ENCODE results near the gene ALKBH5.

The ALKBH5 gene

GRCh38 chr17:18229771-18230170, 46.1 kb downstream of the ALKBH5 start:
- H3K4me3 ChIP-seq (ENCODE audit: low read length): no peak overlapping the region
- no peak overlapping the region for H4K5ac ChIP-seq (ENCODE audit: low read length)
- no peak overlapping the region for H2BK120ac ChIP-seq (ENCODE audit: low read depth, low read length)
- peaks cover 6% of the 10 kb centered on the region for H3K36me3 ChIP-seq (ENCODE audit: control insufficient read depth, insufficient read depth, low read length)
- no peak overlapping the region for H3K4me2 ChIP-seq (ENCODE audit: low read length)
- H2BK5ac ChIP-seq (ENCODE audit: low read length): no peak overlapping the region
- no peak overlapping the region for H3K56ac ChIP-seq (ENCODE audit: low read length)
- H3K79me2 ChIP-seq (ENCODE audit: control insufficient read depth, insufficient read depth, low read length): peaks cover 42% of the 10 kb centered on the region
- no peak overlapping the region for H3K23ac ChIP-seq (ENCODE audit: low read length)
- H3K9ac ChIP-seq (ENCODE audit: low read length): no peak overlapping the region
- no peak overlapping the region for H3K18ac ChIP-seq (ENCODE audit: low read length)
- no peak overlapping the region for H3K4ac ChIP-seq (ENCODE audit: low read depth, low read length)
- H4K8ac ChIP-seq (ENCODE audit: low read depth, low read length): no peak overlapping the region
- no peak overlapping the region for H2AK5ac ChIP-seq (ENCODE audit: low read length)
- H3K27ac ChIP-seq (ENCODE audit: low read depth, low read length): no peak overlapping the region
- WGBS (ENCODE audit: extremely low coverage, insufficient coverage, low lambda C conversion rate): no CpG with 5 or more reads among the region's 7 CpGs
- H2BK15ac ChIP-seq (replicated peaks; ENCODE audit: low read depth): no peak overlapping the region
- DNase-seq: no peak
- peaks cover 32% of the 10 kb centered on the region for H3K79me1 ChIP-seq (ENCODE audit: low read length)
- no peaks in the 10 kb centered on the region for H3K27me3 ChIP-seq (ENCODE audit: insufficient read depth, low read length, poor library complexity)
- no peaks in the 10 kb centered on the region for H3K4me1 ChIP-seq (ENCODE audit: control insufficient read depth, low read depth, low read length)

GRCh38 chr17:18230288-18231141, 46.9 kb downstream of the ALKBH5 start:
- peaks cover 42% of the 10 kb centered on the region for H3K79me2 ChIP-seq (ENCODE audit: control insufficient read depth, insufficient read depth, low read length)
- no peak overlapping the region for H4K5ac ChIP-seq (ENCODE audit: low read length)
- no peak overlapping the region for H3K9ac ChIP-seq (ENCODE audit: low read length)
- no peak for DNase-seq
- no peak overlapping the region for H3K4me3 ChIP-seq (ENCODE audit: low read length)
- no peak overlapping the region for H4K8ac ChIP-seq (ENCODE audit: low read depth, low read length)
- peaks cover 32% of the 10 kb centered on the region for H3K79me1 ChIP-seq (ENCODE audit: low read length)
- H3K56ac ChIP-seq (ENCODE audit: low read length): no peak overlapping the region
- H3K4ac ChIP-seq (ENCODE audit: low read depth, low read length): no peak overlapping the region
- H3K27ac ChIP-seq (ENCODE audit: low read depth, low read length): no peak overlapping the region
- no peak overlapping the region for H3K18ac ChIP-seq (ENCODE audit: low read length)
- WGBS (ENCODE audit: extremely low coverage, insufficient coverage, low lambda C conversion rate): no CpG with 5 or more reads among the region's 14 CpGs
- H3K4me2 ChIP-seq (ENCODE audit: low read length): no peak overlapping the region
- H3K27me3 ChIP-seq (ENCODE audit: insufficient read depth, low read length, poor library complexity): no peaks in the 10 kb centered on the region
- no peak overlapping the region for H2BK15ac ChIP-seq (replicated peaks; ENCODE audit: low read depth)
- H3K23ac ChIP-seq (ENCODE audit: low read length): no peak overlapping the region
- H3K4me1 ChIP-seq (ENCODE audit: control insufficient read depth, low read depth, low read length): no peaks in the 10 kb centered on the region
- H2BK5ac ChIP-seq (ENCODE audit: low read length): no peak overlapping the region
- H2AK5ac ChIP-seq (ENCODE audit: low read length): no peak overlapping the region
- no peak overlapping the region for H2BK120ac ChIP-seq (ENCODE audit: low read depth, low read length)
- peaks cover 6% of the 10 kb centered on the region for H3K36me3 ChIP-seq (ENCODE audit: control insufficient read depth, insufficient read depth, low read length)

GRCh38 chr17:18231164-18231563, 47.5 kb downstream of the ALKBH5 start:
- H2BK5ac ChIP-seq (ENCODE audit: low read length): no peak overlapping the region
- WGBS (ENCODE audit: extremely low coverage, insufficient coverage, low lambda C conversion rate): no CpG with 5 or more reads among the region's 9 CpGs
- H3K79me2 ChIP-seq (ENCODE audit: control insufficient read depth, insufficient read depth, low read length): peaks cover 38% of the 10 kb centered on the region
- no peak overlapping the region for H2BK15ac ChIP-seq (replicated peaks; ENCODE audit: low read depth)
- no peak overlapping the region for H4K5ac ChIP-seq (ENCODE audit: low read length)
- H3K56ac ChIP-seq (ENCODE audit: low read length): no peak overlapping the region
- no peaks in the 10 kb centered on the region for H3K4me1 ChIP-seq (ENCODE audit: control insufficient read depth, low read depth, low read length)
- no peak overlapping the region for H3K4me3 ChIP-seq (ENCODE audit: low read length)
- no peak for DNase-seq
- H3K79me1 ChIP-seq (ENCODE audit: low read length): peaks cover 29% of the 10 kb centered on the region
- H3K18ac ChIP-seq (ENCODE audit: low read length): no peak overlapping the region
- no peak overlapping the region for H3K23ac ChIP-seq (ENCODE audit: low read length)
- no peak overlapping the region for H2AK5ac ChIP-seq (ENCODE audit: low read length)
- H3K27me3 ChIP-seq (ENCODE audit: insufficient read depth, low read length, poor library complexity): no peaks in the 10 kb centered on the region
- H3K9ac ChIP-seq (ENCODE audit: low read length): no peak overlapping the region
- peaks cover 7% of the 10 kb centered on the region for H3K36me3 ChIP-seq (ENCODE audit: control insufficient read depth, insufficient read depth, low read length)
- no peak overlapping the region for H3K4me2 ChIP-seq (ENCODE audit: low read length)
- no peak overlapping the region for H3K4ac ChIP-seq (ENCODE audit: low read depth, low read length)
- H2BK120ac ChIP-seq (ENCODE audit: low read depth, low read length): no peak overlapping the region
- H4K8ac ChIP-seq (ENCODE audit: low read depth, low read length): no peak overlapping the region
- H3K27ac ChIP-seq (ENCODE audit: low read depth, low read length): no peak overlapping the region

DNA sequence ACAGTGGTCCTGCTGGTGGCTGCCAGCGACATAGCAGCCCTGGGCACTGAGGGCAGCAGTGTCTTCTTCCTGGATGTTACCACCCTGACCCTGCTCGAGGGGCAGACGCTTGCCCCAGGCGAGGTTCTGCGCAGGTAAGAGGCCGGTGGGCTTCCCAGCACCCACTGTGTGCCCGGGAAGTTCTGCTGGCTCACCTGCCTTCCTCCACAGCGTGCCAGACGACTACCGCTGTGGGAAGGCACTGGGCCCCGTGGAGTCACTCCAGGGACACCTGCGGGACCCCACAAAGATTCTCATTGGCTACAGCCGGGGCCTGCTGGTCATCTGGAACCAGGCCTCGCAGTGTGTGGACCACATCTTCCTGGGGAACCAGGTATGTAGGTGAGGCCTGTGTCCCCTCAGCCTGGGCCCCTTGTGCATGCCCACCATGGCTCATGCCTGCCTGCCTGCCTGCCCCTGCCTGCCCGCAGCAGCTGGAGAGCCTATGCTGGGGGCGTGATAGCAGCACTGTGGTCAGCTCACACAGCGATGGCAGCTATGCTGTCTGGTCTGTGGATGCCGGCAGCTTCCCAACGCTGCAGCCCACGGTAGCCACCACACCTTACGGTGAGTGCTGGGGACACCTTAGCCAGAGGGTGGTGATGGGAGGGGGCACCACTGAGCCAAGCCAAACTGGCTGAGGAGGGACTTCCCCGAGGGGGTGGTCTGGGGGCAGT, 50.3 kb downstream of the ALKBH5 start:
- no CpG with 5 or more reads among the region's 22 CpGs for WGBS (ENCODE audit: extremely low coverage, insufficient coverage, low lambda C conversion rate)
- Histone ChIP-seq H2BK15ac (replicated peaks; ENCODE audit: low read depth) (no peak overlapping the region), H3K4me2 (ENCODE audit: low read length) (no peak overlapping the region), H3K9ac (ENCODE audit: low read length) (no peak overlapping the region), H2AK5ac (ENCODE audit: low read length) (no peak overlapping the region), H3K4ac (ENCODE audit: low read depth, low read length) (no peak overlapping the region), H2BK120ac (ENCODE audit: low read depth, low read length) (no peak overlapping the region), H3K56ac (ENCODE audit: low read length) (no peak overlapping the region), H4K5ac (ENCODE audit: low read length) (no peak overlapping the region), H3K79me1 (ENCODE audit: low read length) (peaks cover 10% of the 10 kb centered on the region), H3K23ac (ENCODE audit: low read length) (no peak overlapping the region), H3K36me3 (ENCODE audit: control insufficient read depth, insufficient read depth, low read length) (peaks cover 8% of the 10 kb centered on the region), H3K27ac (ENCODE audit: low read depth, low read length) (no peak overlapping the region), H4K8ac (ENCODE audit: low read depth, low read length) (no peak overlapping the region), H3K4me3 (ENCODE audit: low read length) (no peak overlapping the region), H3K4me1 (ENCODE audit: control insufficient read depth, low read depth, low read length) (no peaks in the 10 kb centered on the region), H3K79me2 (ENCODE audit: control insufficient read depth, insufficient read depth, low read length) (peaks cover 12% of the 10 kb centered on the region), H3K18ac (ENCODE audit: low read length) (no peak overlapping the region), H2BK5ac (ENCODE audit: low read length) (no peak overlapping the region), H3K27me3 (ENCODE audit: insufficient read depth, low read length, poor library complexity) (no peaks in the 10 kb centered on the region)
- no peak for DNase-seq

DNA sequence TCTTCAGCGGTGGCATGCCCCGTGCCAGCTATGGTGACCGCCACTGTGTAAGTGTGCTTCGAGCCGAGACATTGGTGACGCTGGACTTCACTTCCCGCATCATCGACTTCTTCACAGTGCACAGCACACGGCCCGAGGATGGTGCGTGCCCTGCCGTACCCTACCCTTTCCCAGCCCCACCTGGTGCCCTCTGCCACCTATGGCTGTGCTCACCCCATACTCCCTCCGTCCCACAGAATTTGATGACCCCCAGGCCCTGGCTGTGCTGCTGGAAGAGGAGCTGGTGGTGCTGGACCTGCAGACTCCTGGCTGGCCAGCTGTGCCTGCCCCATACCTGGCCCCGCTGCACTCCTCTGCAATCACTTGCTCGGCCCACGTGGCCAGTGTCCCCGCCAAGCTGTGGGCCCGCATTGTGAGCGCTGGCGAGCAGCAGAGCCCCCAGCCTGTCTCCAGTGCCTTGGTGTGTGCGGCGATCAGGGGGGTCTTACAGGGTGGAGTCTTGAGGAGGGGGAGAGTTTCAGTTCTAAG, 51.3 kb downstream of the ALKBH5 start:
- H3K79me1 ChIP-seq (ENCODE audit: low read length): peaks cover 4% of the 10 kb centered on the region
- H4K5ac ChIP-seq (ENCODE audit: low read length): no peak overlapping the region
- no peak overlapping the region for H3K4me3 ChIP-seq (ENCODE audit: low read length)
- no peak overlapping the region for H3K56ac ChIP-seq (ENCODE audit: low read length)
- peaks cover 8% of the 10 kb centered on the region for H3K36me3 ChIP-seq (ENCODE audit: control insufficient read depth, insufficient read depth, low read length)
- H4K8ac ChIP-seq (ENCODE audit: low read depth, low read length): no peak overlapping the region
- no CpG with 5 or more reads among the region's 22 CpGs for WGBS (ENCODE audit: extremely low coverage, insufficient coverage, low lambda C conversion rate)
- DNase-seq: no peak
- H2BK5ac ChIP-seq (ENCODE audit: low read length): no peak overlapping the region
- no peak overlapping the region for H3K4ac ChIP-seq (ENCODE audit: low read depth, low read length)
- H3K9ac ChIP-seq (ENCODE audit: low read length): no peak overlapping the region
- peaks cover 3% of the 10 kb centered on the region for H3K79me2 ChIP-seq (ENCODE audit: control insufficient read depth, insufficient read depth, low read length)
- no peak overlapping the region for H2BK120ac ChIP-seq (ENCODE audit: low read depth, low read length)
- no peaks in the 10 kb centered on the region for H3K4me1 ChIP-seq (ENCODE audit: control insufficient read depth, low read depth, low read length)
- H3K27me3 ChIP-seq (ENCODE audit: insufficient read depth, low read length, poor library complexity): no peaks in the 10 kb centered on the region
- no peak overlapping the region for H2AK5ac ChIP-seq (ENCODE audit: low read length)
- H3K23ac ChIP-seq (ENCODE audit: low read length): no peak overlapping the region
- H2BK15ac ChIP-seq (replicated peaks; ENCODE audit: low read depth): no peak overlapping the region
- no peak overlapping the region for H3K18ac ChIP-seq (ENCODE audit: low read length)
- H3K4me2 ChIP-seq (ENCODE audit: low read length): no peak overlapping the region
- H3K27ac ChIP-seq (ENCODE audit: low read depth, low read length): no peak overlapping the region
